Caco-2 (cell line): Measurements from ENCODE around the gene HIVEP3. TPM values are rescaled to one million over a fixed set of nuclear protein-coding genes. Genes with fewer than 3 reads are reported as not detected.

Experiments used
- BruUV-seq: library from RNA; stranded (reverse); fragments of 400-500 nt; replicated peaks from 2 replicates; lab custom pipeline; 2021; lab: Mats Ljungman, UMichigan
- CTCF ChIA-PET: fragments of 300-600 bp; sonication (Branson Sonifier 250); formaldehyde crosslinking; loops from one replicate; lab custom pipeline; 2022; ENCODE audit warnings: antibody characterized with exemption; lab: Charles Lee
- POLR2A ChIA-PET: fragments of 300-600 bp; sonication (Branson Sonifier 250); formaldehyde crosslinking; loops from one replicate; lab custom pipeline; 2022; ENCODE audit warnings: antibody characterized with exemption; lab: Charles Lee
- DNase-seq, 2 experiments: peaks; one replicate each; pipeline versions ENCODE4 v3.0.0 to v3.0.0-alpha.2; 2020 to 2022
- H3K27me3 ChIP-seq: replicated peaks from 2 replicates; pipeline ENCODE4 v1.6.0; 2011; ENCODE audit warnings: low read length; ENCODE audit not compliant: control insufficient read depth, insufficient read depth
- H3K36me3 ChIP-seq: 2 replicates; pipeline ENCODE4 v1.5.1; 2011; ENCODE audit warnings: low read length; ENCODE audit not compliant: control insufficient read depth, insufficient read depth
- H3K4me1 ChIP-seq: fragments of 250-450 bp; sonication (Bioruptor Pico); 2 replicates; pipeline ENCODE4 v1.5.1; 2020; ENCODE audit warnings: mild to moderate bottlenecking
- H3K4me3 ChIP-seq: 2 replicates; pipeline ENCODE4 v1.5.1; 2011; ENCODE audit warnings: low read depth, mild to moderate bottlenecking, control low read depth, low read length
- H3K9me3 ChIP-seq: fragments of 250-450 bp; sonication (Bioruptor Pico); 2 replicates; pipeline ENCODE4 v1.5.1; 2020; ENCODE audit warnings: mild to moderate bottlenecking, moderate library complexity
- H3K27ac Mint-ChIP-seq: one replicate; pipeline ENCODE4 v1.8.0; 2022; ENCODE audit warnings: mixed read lengths; ENCODE audit not compliant: unreplicated experiment
- H3K27me3 Mint-ChIP-seq: one replicate; pipeline ENCODE4 v1.8.0; 2022; ENCODE audit warnings: mixed read lengths; ENCODE audit not compliant: insufficient read depth, unreplicated experiment
- H3K36me3 Mint-ChIP-seq: one replicate; pipeline ENCODE4 v1.8.0; 2022; ENCODE audit warnings: mild to moderate bottlenecking, mixed read lengths; ENCODE audit not compliant: insufficient read depth, unreplicated experiment
- H3K4me1 Mint-ChIP-seq: one replicate; pipeline ENCODE4 v1.8.0; 2022; ENCODE audit warnings: low read depth, mixed read lengths; ENCODE audit not compliant: unreplicated experiment
- H3K4me3 Mint-ChIP-seq: one replicate; pipeline ENCODE4 v1.8.0; 2022; ENCODE audit warnings: mild to moderate bottlenecking, moderate library complexity, mixed read lengths; ENCODE audit not compliant: unreplicated experiment
- H3K9me3 Mint-ChIP-seq: one replicate; pipeline ENCODE4 v1.8.0; 2022; ENCODE audit warnings: mixed read lengths; ENCODE audit not compliant: unreplicated experiment
- CTCF ChIP-seq, 2 experiments: fragments of 200-600 bp in 1 of 2; IDR thresholded peaks; 1 replicate in 1 of 2; 2 replicates in 1 of 2; pipeline versions ENCODE4 v1.5.1 to v1.8.0; 2011 to 2022; ENCODE audit warnings: antibody characterized with exemption in 1 of 2, control low read depth in 1 of 2, inconsistent platforms in 1 of 2, low read depth in 1 of 2, low read length in 1 of 2, mild to moderate bottlenecking in 1 of 2, moderate library complexity in 1 of 2; ENCODE audit not compliant: insufficient read depth in 1 of 2, severe bottlenecking in 1 of 2, unreplicated experiment in 1 of 2
- intact Hi-C: fragments of 100-400 bp; cut with micrococcal nuclease; formaldehyde crosslinking; loops from one replicate; pipeline ENCODE4 v1.10.0; 2022; ENCODE audit not compliant: unreplicated experiment
- total RNA-seq: library from RNA; stranded (reverse); gene quantifications from 2 replicates; pipeline ENCODE4 v1.2.3, GENCODE V29; 2022

HIVEP3 gene
- total RNA-seq, 1 experiment from 2014 or later = 0.25 TPM

GRCh38 chr1:41891199-41891896 lies 27.4 kb downstream of the HIVEP3 start:
- no peaks in the 10 kb centered on the region for H3K27me3 ChIP-seq
- no peak for TF ChIP-seq CTCF (IDR thresholded peaks at IDR 0.05; ENCODE audit: insufficient read depth in 1 of 2, low read depth in 1 of 2, low read length in 1 of 2, severe bottlenecking in 1 of 2, unreplicated experiment in 1 of 2)
- H3K4me3 ChIP-seq = no peak overlapping the region
- H3K27ac Mint-ChIP-seq = no peak overlapping the region
- ChIA-PET CTCF (no interaction called here), POLR2A (no interaction called here)
- H3K9me3 Mint-ChIP-seq = no peaks in the 10 kb centered on the region
- H3K27me3 Mint-ChIP-seq = no peaks in the 10 kb centered on the region
- H3K36me3 Mint-ChIP-seq = no peaks in the 10 kb centered on the region
- H3K4me1 Mint-ChIP-seq = no peaks in the 10 kb centered on the region
- no peak overlapping the region for H3K4me3 Mint-ChIP-seq
- no TSS peak for BruUV-seq
- intact Hi-C loops = no loop called here
- DNase-seq = no peak
- H3K4me1 ChIP-seq = no peaks in the 10 kb centered on the region
- no peaks in the 10 kb centered on the region for H3K9me3 ChIP-seq
- H3K36me3 ChIP-seq = no peaks in the 10 kb centered on the region

- DNase-seq = no peak
- intact Hi-C loops = no loop called here
- no peaks in the 10 kb centered on the region for H3K36me3 ChIP-seq
- CTCF ChIA-PET = no interaction called here
- Mint-ChIP-seq H3K27ac (no peak overlapping the region), H3K36me3 (no peaks in the 10 kb centered on the region), H3K9me3 (no peaks in the 10 kb centered on the region), H3K4me1 (no peaks in the 10 kb centered on the region), H3K27me3 (no peaks in the 10 kb centered on the region), H3K4me3 (no peak overlapping the region)
- H3K4me3 ChIP-seq = no peak overlapping the region
- TF ChIP-seq CTCF (IDR thresholded peaks at IDR 0.05; ENCODE audit: insufficient read depth in 1 of 2, low read depth in 1 of 2, low read length in 1 of 2, severe bottlenecking in 1 of 2, unreplicated experiment in 1 of 2) = no peak
- H3K9me3 ChIP-seq = no peaks in the 10 kb centered on the region
- H3K4me1 ChIP-seq = no peaks in the 10 kb centered on the region
- POLR2A ChIA-PET = no interaction called here
- BruUV-seq = no TSS peak
- H3K27me3 ChIP-seq = no peaks in the 10 kb centered on the region
These were observed 27.9 kb downstream of the HIVEP3 start for GRCh38 chr1:41890825-41891198.

GRCh38 chr1:41889506-41890414 lies 29.0 kb downstream of the HIVEP3 start:
- ChIA-PET POLR2A (no interaction called here), CTCF (no interaction called here)
- H3K4me1 Mint-ChIP-seq = no peaks in the 10 kb centered on the region
- no peaks in the 10 kb centered on the region for H3K9me3 ChIP-seq
- no peaks in the 10 kb centered on the region for H3K36me3 ChIP-seq
- H3K9me3 Mint-ChIP-seq = no peaks in the 10 kb centered on the region
- no peak for TF ChIP-seq CTCF (IDR thresholded peaks at IDR 0.05; ENCODE audit: insufficient read depth in 1 of 2, low read depth in 1 of 2, low read length in 1 of 2, severe bottlenecking in 1 of 2, unreplicated experiment in 1 of 2)
- no peaks in the 10 kb centered on the region for H3K4me1 ChIP-seq
- intact Hi-C loops = no loop called here
- no peak overlapping the region for H3K4me3 ChIP-seq
- H3K27me3 Mint-ChIP-seq = no peaks in the 10 kb centered on the region
- H3K36me3 Mint-ChIP-seq = no peaks in the 10 kb centered on the region
- no peaks in the 10 kb centered on the region for H3K27me3 ChIP-seq
- DNase-seq = no peak
- no peak overlapping the region for H3K27ac Mint-ChIP-seq
- no peak overlapping the region for H3K4me3 Mint-ChIP-seq
- no TSS peak for BruUV-seq
